K562 (cell line): Measurements from ENCODE around the gene NOS1. TPM values are rescaled to one million over a fixed set of nuclear protein-coding genes. Genes with fewer than 3 reads are reported as not detected.
A peak's percentile ranks its signal among the peaks of the same experiment; 100 is the strongest.

Source experiments
- FIP1L1 ChIP-seq: fragments of 200-400 bp; formaldehyde crosslinking; IDR thresholded peaks from 2 replicates; pipeline ENCODE4 v1.6.1; 2018; ENCODE audit warnings: mild to moderate bottlenecking, low read depth, low read length; ENCODE audit not compliant: poor library complexity, severe bottlenecking
- HMGN3 ChIP-seq: IDR thresholded peaks from 2 replicates; pipeline ENCODE4 v1.6.1; 2011; ENCODE audit warnings: borderline replicate concordance, low read depth, mild to moderate bottlenecking, mixed read lengths, low read length; ENCODE audit not compliant: insufficient read length; ENCODE audit errors: extremely low read depth
- KAT7 ChIP-seq: sonication (generic); formaldehyde crosslinking; IDR thresholded peaks from 2 replicates; pipeline ENCODE4 v1.8.0; 2022; ENCODE audit warnings: missing genetic modification reagents, mild to moderate bottlenecking, borderline replicate concordance
- MTA3 ChIP-seq: fragments of 450-650 bp; formaldehyde crosslinking; IDR thresholded peaks from 2 replicates; pipeline ENCODE4 v1.6.1; 2017; ENCODE audit warnings: mild to moderate bottlenecking, borderline replicate concordance
- MYC ChIP-seq, 2 experiments: fragments of 250-450 bp in 1 of 2; sonication (Bioruptor Pico) in 1 of 2; IDR thresholded peaks; 2 replicates each; pipeline versions ENCODE4 v1.5.1 to v1.6.1; 2012 to 2021; ENCODE audit warnings: low read depth in 2 of 2, borderline replicate concordance in 1 of 2, improper control_type of control experiment in 1 of 2, low read length in 1 of 2, mild to moderate bottlenecking in 1 of 2, moderate library complexity in 1 of 2
- POLR2A ChIP-seq: fragments of 450-650 bp; conservative IDR thresholded peaks from 2 replicates; pipeline ENCODE4 v1.6.1; 2016
- POLR2G ChIP-seq: fragments of 200-400 bp; formaldehyde crosslinking; IDR thresholded peaks from 2 replicates; pipeline ENCODE4 v1.6.1; 2017; ENCODE audit warnings: low read depth, mild to moderate bottlenecking, antibody characterized with exemption, low read length, moderate library complexity
- POLR3A ChIP-seq: IDR thresholded peaks from 2 replicates; pipeline ENCODE4 v1.6.1; 2011; ENCODE audit warnings: borderline replicate concordance, mild to moderate bottlenecking, moderate library complexity; ENCODE audit not compliant: insufficient read length, insufficient read depth; ENCODE audit errors: extremely low read depth
- PREB ChIP-seq: sonication (generic); formaldehyde crosslinking; IDR thresholded peaks from 2 replicates; pipeline ENCODE4 v1.8.1; 2023; ENCODE audit warnings: mild to moderate bottlenecking, missing genetic modification reagents
- TAF1 ChIP-seq: IDR thresholded peaks from 2 replicates; pipeline ENCODE4 v1.6.1; 2011; ENCODE audit warnings: mild to moderate bottlenecking, low read length, moderate library complexity; ENCODE audit not compliant: insufficient read depth, control insufficient read depth, severe bottlenecking; ENCODE audit errors: extremely low read depth
- TGIF2 ChIP-seq: sonication (generic); formaldehyde crosslinking; IDR thresholded peaks from 2 replicates; pipeline ENCODE4 v1.8.1; 2022; ENCODE audit warnings: mild to moderate bottlenecking, missing genetic modification reagents, moderate library complexity
- ZFX ChIP-seq: sonication (generic); formaldehyde crosslinking; IDR thresholded peaks from 2 replicates; pipeline ENCODE4 v1.8.0; 2022; ENCODE audit warnings: mild to moderate bottlenecking, missing genetic modification reagents, moderate library complexity
- polyA plus RNA-seq, 8 experiments: library from polyadenylated mRNA; depleted of rRNA in 4 of 8; stranded (reverse) in 5 of 8; unstranded in 3 of 8; fragments of >200 nt; fragmentation: Nextera tagmentation in 2 of 8; fragmentation: Illumina TruSeq in 1 of 8; extraction: Ambion mirVana in 2 of 8; extraction: Trizol in 1 of 8; gene quantifications; 2 replicates each; pipeline versions ENCODE4 v1.2.1 to v1.2.3, GENCODE V29; 2011 to 2014; ENCODE audit warnings: inconsistent platforms in 1 of 8, missing spikeins in 1 of 8
- total RNA-seq, 7 experiments: library from RNA; depleted of rRNA in 6 of 7; stranded (reverse); fragments of >200 nt in 6 of 7; fragmentation: Illumina TruSeq in 2 of 7; extraction: Trizol in 2 of 7; gene quantifications; 2 replicates each; pipeline versions ENCODE4 v1.2.1 to v1.2.3, GENCODE V29; 2011 to 2021; ENCODE audit warnings: low replicate concordance in 1 of 7
- TF ChIP-seq, protein P1 (sequence below): fragments of 250-450 bp; sonication (Bioruptor Pico); IDR thresholded peaks from 2 replicates; pipeline ENCODE4 v1.5.0; 2020; ENCODE audit warnings: mild to moderate bottlenecking, borderline replicate concordance
- TF ChIP-seq, protein P2 (sequence below): fragments of 450-650 bp; IDR thresholded peaks from 2 replicates; pipeline ENCODE4 v1.6.1; 2014; ENCODE audit warnings: low read depth, mild to moderate bottlenecking, moderate library complexity, borderline replicate concordance
- TF ChIP-seq, protein P3 (sequence below): sonication (generic); formaldehyde crosslinking; IDR thresholded peaks from 2 replicates; pipeline ENCODE4 v1.8.0; 2022; ENCODE audit warnings: mild to moderate bottlenecking, missing genetic modification reagents

Gene NOS1
- total and polyA plus RNA-seq, 9 of the 15 experiments (the other 6 are each of a cell fraction or from before 2014, with no cell fraction given), result not detected

DNA sequence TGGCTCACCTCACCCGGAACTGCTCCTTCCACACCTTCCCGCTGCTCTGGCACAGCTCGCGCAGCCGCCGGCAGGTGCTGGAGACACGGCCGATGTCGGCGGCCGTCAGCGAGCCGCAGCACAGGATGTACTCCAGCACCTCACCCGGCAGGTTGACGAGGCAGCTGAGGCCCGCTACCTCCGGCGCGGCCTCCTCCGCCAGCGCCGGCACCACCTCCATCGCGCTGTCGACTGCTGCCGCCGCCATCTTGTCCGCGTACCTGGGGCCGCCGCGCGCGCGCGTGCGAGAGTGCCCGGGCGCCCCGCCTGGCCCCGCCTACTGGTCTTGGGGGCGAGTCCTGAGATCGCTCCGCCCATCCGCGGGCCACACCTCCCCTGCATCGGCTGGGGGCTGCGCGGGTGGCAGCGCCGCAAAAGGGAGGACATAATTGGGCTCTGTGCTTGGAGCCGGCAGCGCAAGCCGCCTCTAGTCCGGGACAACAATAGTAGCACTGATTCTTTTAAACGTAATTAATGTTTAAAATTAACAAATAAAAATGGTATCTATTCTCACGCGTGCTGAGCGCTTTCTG, 171.1 kb downstream of the NOS1 start, which contains the start of gene FBXO21 (continued):
- TF ChIP-seq POLR2G, result peak; percentile 99
- peak; percentile 91 for TF ChIP-seq ZFX (CRISPR knock-in tag)
- TF ChIP-seq, protein P1, sequence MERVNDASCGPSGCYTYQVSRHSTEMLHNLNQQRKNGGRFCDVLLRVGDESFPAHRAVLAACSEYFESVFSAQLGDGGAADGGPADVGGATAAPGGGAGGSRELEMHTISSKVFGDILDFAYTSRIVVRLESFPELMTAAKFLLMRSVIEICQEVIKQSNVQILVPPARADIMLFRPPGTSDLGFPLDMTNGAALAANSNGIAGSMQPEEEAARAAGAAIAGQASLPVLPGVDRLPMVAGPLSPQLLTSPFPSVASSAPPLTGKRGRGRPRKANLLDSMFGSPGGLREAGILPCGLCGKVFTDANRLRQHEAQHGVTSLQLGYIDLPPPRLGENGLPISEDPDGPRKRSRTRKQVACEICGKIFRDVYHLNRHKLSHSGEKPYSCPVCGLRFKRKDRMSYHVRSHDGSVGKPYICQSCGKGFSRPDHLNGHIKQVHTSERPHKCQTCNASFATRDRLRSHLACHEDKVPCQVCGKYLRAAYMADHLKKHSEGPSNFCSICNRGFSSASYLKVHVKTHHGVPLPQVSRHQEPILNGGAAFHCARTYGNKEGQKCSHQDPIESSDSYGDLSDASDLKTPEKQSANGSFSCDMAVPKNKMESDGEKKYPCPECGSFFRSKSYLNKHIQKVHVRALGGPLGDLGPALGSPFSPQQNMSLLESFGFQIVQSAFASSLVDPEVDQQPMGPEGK (CRISPR knock-in tag), result no peak
- TF ChIP-seq PREB (CRISPR knock-in tag), result no peak
- TF ChIP-seq TAF1, result peak; percentile 97
- TF ChIP-seq, protein P2, sequence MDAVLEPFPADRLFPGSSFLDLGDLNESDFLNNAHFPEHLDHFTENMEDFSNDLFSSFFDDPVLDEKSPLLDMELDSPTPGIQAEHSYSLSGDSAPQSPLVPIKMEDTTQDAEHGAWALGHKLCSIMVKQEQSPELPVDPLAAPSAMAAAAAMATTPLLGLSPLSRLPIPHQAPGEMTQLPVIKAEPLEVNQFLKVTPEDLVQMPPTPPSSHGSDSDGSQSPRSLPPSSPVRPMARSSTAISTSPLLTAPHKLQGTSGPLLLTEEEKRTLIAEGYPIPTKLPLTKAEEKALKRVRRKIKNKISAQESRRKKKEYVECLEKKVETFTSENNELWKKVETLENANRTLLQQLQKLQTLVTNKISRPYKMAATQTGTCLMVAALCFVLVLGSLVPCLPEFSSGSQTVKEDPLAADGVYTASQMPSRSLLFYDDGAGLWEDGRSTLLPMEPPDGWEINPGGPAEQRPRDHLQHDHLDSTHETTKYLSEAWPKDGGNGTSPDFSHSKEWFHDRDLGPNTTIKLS, result 0 out of 2 replicates have a peak, but pooled peaks have one; percentile 19
- peak; percentile 69 for TF ChIP-seq HMGN3
- TF ChIP-seq FIP1L1, result peak; percentile 42
- TF ChIP-seq MTA3, result peak; percentile 54; the same call in 1 of the 2 replicates
- TF ChIP-seq, protein P3, sequence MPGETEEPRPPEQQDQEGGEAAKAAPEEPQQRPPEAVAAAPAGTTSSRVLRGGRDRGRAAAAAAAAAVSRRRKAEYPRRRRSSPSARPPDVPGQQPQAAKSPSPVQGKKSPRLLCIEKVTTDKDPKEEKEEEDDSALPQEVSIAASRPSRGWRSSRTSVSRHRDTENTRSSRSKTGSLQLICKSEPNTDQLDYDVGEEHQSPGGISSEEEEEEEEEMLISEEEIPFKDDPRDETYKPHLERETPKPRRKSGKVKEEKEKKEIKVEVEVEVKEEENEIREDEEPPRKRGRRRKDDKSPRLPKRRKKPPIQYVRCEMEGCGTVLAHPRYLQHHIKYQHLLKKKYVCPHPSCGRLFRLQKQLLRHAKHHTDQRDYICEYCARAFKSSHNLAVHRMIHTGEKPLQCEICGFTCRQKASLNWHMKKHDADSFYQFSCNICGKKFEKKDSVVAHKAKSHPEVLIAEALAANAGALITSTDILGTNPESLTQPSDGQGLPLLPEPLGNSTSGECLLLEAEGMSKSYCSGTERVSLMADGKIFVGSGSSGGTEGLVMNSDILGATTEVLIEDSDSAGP (CRISPR knock-in tag), result no peak
- TF ChIP-seq POLR3A, result no peak
- TF ChIP-seq TGIF2 (CRISPR knock-in tag), result no peak
- 0 out of 2 replicates have a peak, but pooled peaks have one; percentile 62 for TF ChIP-seq KAT7 (CRISPR knock-in tag)
- TF ChIP-seq MYC (IDR thresholded peaks at IDR 0.05; ENCODE audit: low read depth, low read length), result peak; percentile 74; the same call in 1 of the 2 replicates
- no peak for TF ChIP-seq MYC (CRISPR knock-in tag; IDR thresholded peaks at IDR 0.05; ENCODE audit: borderline replicate concordance, low read depth)
- TF ChIP-seq POLR2A, result peak; percentile 90
